Endothelial cell of umbilical vein (primary cell): Measurements from ENCODE around the gene PKP4. TPM values are rescaled to one million over a fixed set of nuclear protein-coding genes. Genes with fewer than 3 reads are reported as not detected.

Experiments used
- BruUV-seq: library from RNA; stranded (reverse); fragments of 400-500 nt; replicated peaks from 2 replicates; lab custom pipeline; 2021; lab: Mats Ljungman, UMichigan
- CTCF ChIA-PET: fragments of 300-600, 350-600 bp; sonication (Branson Sonifier 250); formaldehyde crosslinking; loops from one replicate; lab custom pipeline; 2021; ENCODE audit warnings: antibody characterized with exemption, inconsistent platforms; lab: Charles Lee
- POLR2A ChIA-PET: fragments of 300-600, 350-600 bp; sonication (Branson Sonifier 250); formaldehyde crosslinking; loops from one replicate; lab custom pipeline; 2021; ENCODE audit warnings: antibody characterized with exemption, inconsistent platforms; lab: Charles Lee
- DNase-seq: peaks from one replicate; pipeline ENCODE4 v3.0.0-alpha.2; 2011; ENCODE audit warnings: low read depth, low spot score
- FAIRE-seq: peaks from 2 replicates; lab custom pipeline; 2011; peaks lifted over from hg19 to GRCh38; lab: Jason Lieb, UNC
- H2AFZ ChIP-seq: 2 replicates; pipeline ENCODE4 v1.6.0; 2012; ENCODE audit warnings: low read depth, low read length, control low read depth, inconsistent platforms
- H3K27ac ChIP-seq: 2 replicates; pipeline ENCODE4 v1.5.1; 2011; ENCODE audit warnings: low read depth, mild to moderate bottlenecking, control low read depth, low read length, moderate library complexity; ENCODE audit not compliant: insufficient read depth
- H3K27me3 ChIP-seq, 2 experiments: 2 replicates each; pipeline versions ENCODE4 v1.6.0 to v1.6.1; 2011; ENCODE audit warnings: low read length in 2 of 2, mixed read lengths in 1 of 2; ENCODE audit not compliant: control insufficient read depth in 2 of 2, insufficient read depth in 2 of 2
- H3K36me3 ChIP-seq, 2 experiments: 2 replicates in 1 of 2; 3 replicates in 1 of 2; pipeline ENCODE4 v1.5.1; 2011; ENCODE audit warnings: low read length in 2 of 2, mild to moderate bottlenecking in 1 of 2, moderate library complexity in 1 of 2; ENCODE audit not compliant: control insufficient read depth in 2 of 2, insufficient read depth in 2 of 2; ENCODE audit errors: extremely low read depth in 1 of 2
- H3K4me1 ChIP-seq: 3 replicates; pipeline ENCODE4 v1.5.1; 2011; ENCODE audit warnings: mild to moderate bottlenecking, low read length; ENCODE audit not compliant: control insufficient read depth, insufficient read depth; ENCODE audit errors: extremely low read depth
- H3K4me2 ChIP-seq: 2 replicates; pipeline ENCODE4 v1.6.1; 2011; ENCODE audit warnings: low read length, control low read depth, mixed read lengths; ENCODE audit not compliant: insufficient read depth
- H3K4me3 ChIP-seq, 3 experiments: fragments of 200-600 bp in 1 of 3; sonication (generic), shearing (Covaris generic) in 1 of 3; replicated peaks in 1 of 3; 2 replicates each; pipeline ENCODE4 v1.5.1; 2011 to 2016; ENCODE audit warnings: control low read depth in 3 of 3, low read length in 3 of 3, mild to moderate bottlenecking in 2 of 3, inconsistent platforms in 1 of 3, low read depth in 1 of 3, moderate library complexity in 1 of 3; ENCODE audit not compliant: insufficient read depth in 1 of 3
- H3K79me2 ChIP-seq: 2 replicates; pipeline ENCODE4 v1.6.0; 2012; ENCODE audit warnings: low read length, inconsistent platforms; ENCODE audit not compliant: control insufficient read depth, insufficient read depth
- H3K9ac ChIP-seq: replicated peaks from 2 replicates; pipeline ENCODE3; 2011; ENCODE audit warnings: low read length, control low read depth; ENCODE audit not compliant: insufficient read depth; ENCODE audit errors: extremely low read depth
- H3K9me1 ChIP-seq: replicated peaks from 3 replicates; pipeline ENCODE4 v1.6.0; 2011; ENCODE audit warnings: mild to moderate bottlenecking, low read length; ENCODE audit not compliant: control insufficient read depth, insufficient read depth; ENCODE audit errors: extremely low read depth
- H3K9me3 ChIP-seq: replicated peaks from 2 replicates; pipeline ENCODE4 v1.5.1; 2012; ENCODE audit warnings: low read length, inconsistent platforms; ENCODE audit not compliant: control insufficient read depth, insufficient read depth
- H4K20me1 ChIP-seq: replicated peaks from 2 replicates; pipeline ENCODE3; 2011; ENCODE audit warnings: mild to moderate bottlenecking, low read length; ENCODE audit not compliant: control insufficient read depth, insufficient read depth; ENCODE audit errors: extremely low read depth
- EZH2 ChIP-seq: IDR thresholded peaks from 2 replicates; pipeline ENCODE4 v1.6.1; 2012; ENCODE audit warnings: borderline replicate concordance, low read depth, mild to moderate bottlenecking, moderate library complexity, low read length, inconsistent platforms; ENCODE audit not compliant: severe bottlenecking
- FOS ChIP-seq: IDR thresholded peaks from 2 replicates; pipeline ENCODE4 v1.6.1; 2011; ENCODE audit warnings: mild to moderate bottlenecking, low read length, moderate library complexity, borderline replicate concordance; ENCODE audit not compliant: insufficient read depth
- GATA2 ChIP-seq: IDR thresholded peaks from 2 replicates; pipeline ENCODE4 v1.7.0; 2011; ENCODE audit warnings: low read depth, mild to moderate bottlenecking, moderate library complexity, mixed read lengths, low read length; ENCODE audit not compliant: insufficient read length, insufficient read depth
- JUN ChIP-seq: IDR thresholded peaks from 2 replicates; pipeline ENCODE4 v1.6.1; 2011; ENCODE audit warnings: borderline replicate concordance, low read depth; ENCODE audit not compliant: insufficient read length, insufficient read depth
- MYC ChIP-seq: IDR thresholded peaks from one replicate; pipeline ENCODE4 v1.6.1; 2011; ENCODE audit warnings: mild to moderate bottlenecking, low read depth, low read length
- POLR2A ChIP-seq: IDR thresholded peaks from 2 replicates; pipeline ENCODE4 v1.6.1; 2012; ENCODE audit warnings: low read depth, mild to moderate bottlenecking, control low read depth, low read length
- POLR2AphosphoS5 ChIP-seq: IDR thresholded peaks from 2 replicates; pipeline ENCODE4 v1.6.1; 2012; ENCODE audit warnings: low read depth, mild to moderate bottlenecking, control low read depth, low read length, moderate library complexity; ENCODE audit not compliant: insufficient read depth
- dilution Hi-C: fragments of 300-500 bp; cut with MboI; formaldehyde crosslinking; loops from one replicate; pipeline ENCODE4 v1.15.0; 2019; ENCODE audit warnings: low sequenced_read_pairs; ENCODE audit not compliant: extremely low pct_ligation_motif_present
- intact Hi-C: fragments of 100-400 bp; cut with micrococcal nuclease; formaldehyde crosslinking; loops from one replicate; pipeline ENCODE4 v1.10.0; 2022
- polyA plus RNA-seq, 4 experiments: library from polyadenylated mRNA; depleted of rRNA in 3 of 4; stranded (reverse) in 3 of 4; unstranded in 1 of 4; fragments of >200 nt; gene quantifications; 2 replicates each; pipeline versions ENCODE4 v1.2.1 to v1.2.3, GENCODE V29; 2011 to 2012; ENCODE audit warnings: missing spikeins in 1 of 4
- total RNA-seq: library from RNA; stranded (reverse); gene quantifications from 2 replicates; pipeline ENCODE4 v1.2.3, GENCODE V29; 2021
- TF ChIP-seq, protein P1 (sequence below): IDR thresholded peaks from 2 replicates; pipeline ENCODE4 v1.6.1; 2011; ENCODE audit not compliant: insufficient read depth, insufficient read length
- TF ChIP-seq, protein P2 (sequence below), 2 donors: IDR thresholded peaks; 1 replicate in 1 of 2; 2 replicates in 1 of 2; pipeline ENCODE4 v1.5.1; 2011; ENCODE audit warnings: low read length in 2 of 2, mild to moderate bottlenecking in 2 of 2, moderate library complexity in 2 of 2, control low read depth in 1 of 2, inconsistent platforms in 1 of 2, low read depth in 1 of 2; ENCODE audit not compliant: insufficient read depth in 1 of 2; ENCODE audit errors: extremely low read depth in 1 of 2

Gene PKP4
- total and polyA plus RNA-seq, 2 donors (not counting 3 experiments of a cell fraction or from before 2014, with no cell fraction given) = 35.4 to 68.5 TPM

DNA sequence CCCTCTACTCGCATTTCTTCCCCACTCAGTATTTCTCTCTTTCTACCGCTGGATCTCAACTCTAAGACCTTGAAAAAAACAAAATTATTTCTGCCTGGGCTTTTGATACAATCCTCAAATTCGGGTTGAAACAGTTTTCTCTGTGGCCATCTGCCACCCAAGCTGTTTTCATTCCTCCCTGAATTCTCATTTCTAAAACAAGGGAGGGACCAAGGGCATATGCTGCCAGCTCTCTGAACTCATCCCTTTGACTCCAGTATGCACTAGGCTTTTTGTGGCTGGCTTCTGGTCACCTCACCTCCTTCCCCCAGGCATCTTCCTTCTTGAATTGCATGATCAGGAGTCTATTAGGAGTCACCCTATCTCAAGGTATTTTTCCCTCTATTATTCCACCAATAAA, 49.7 kb upstream of the PKP4 start:
- peaks cover 4 to 16% of the 10 kb centered on the region in 2 experiments for H3K27me3 ChIP-seq
- FAIRE-seq (no peak), DNase-seq (no peak)
- ChIA-PET CTCF (interaction anchor here (1.0 kb wide), 1 partner anchor 227 kb away, joined by 3 read pairs; no protein-coding TSS in a partner anchor), POLR2A (no interaction called here)
- H3K79me2 ChIP-seq = no peaks in the 10 kb centered on the region
- dilution Hi-C loops = no loop called here
- no peak overlapping the region for H3K9ac ChIP-seq
- H3K4me1 ChIP-seq = no peaks in the 10 kb centered on the region
- no peak overlapping the region for H3K4me2 ChIP-seq
- H3K9me1 ChIP-seq = no peaks in the 10 kb centered on the region
- BruUV-seq = no TSS peak
- no peak overlapping the region for H3K4me3 ChIP-seq
- H3K36me3 ChIP-seq = no peaks in the 10 kb centered on the region
- no peak for TF ChIP-seq POLR2AphosphoS5
- TF ChIP-seq MYC = no peak
- TF ChIP-seq, protein P1, sequence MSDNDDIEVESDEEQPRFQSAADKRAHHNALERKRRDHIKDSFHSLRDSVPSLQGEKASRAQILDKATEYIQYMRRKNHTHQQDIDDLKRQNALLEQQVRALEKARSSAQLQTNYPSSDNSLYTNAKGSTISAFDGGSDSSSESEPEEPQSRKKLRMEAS = no peak
- no peak for TF ChIP-seq FOS
- no peak for TF ChIP-seq POLR2A
- TF ChIP-seq EZH2 = no peak
- no peak for TF ChIP-seq GATA2
- TF ChIP-seq JUN = no peak
- TF ChIP-seq, protein P2, sequence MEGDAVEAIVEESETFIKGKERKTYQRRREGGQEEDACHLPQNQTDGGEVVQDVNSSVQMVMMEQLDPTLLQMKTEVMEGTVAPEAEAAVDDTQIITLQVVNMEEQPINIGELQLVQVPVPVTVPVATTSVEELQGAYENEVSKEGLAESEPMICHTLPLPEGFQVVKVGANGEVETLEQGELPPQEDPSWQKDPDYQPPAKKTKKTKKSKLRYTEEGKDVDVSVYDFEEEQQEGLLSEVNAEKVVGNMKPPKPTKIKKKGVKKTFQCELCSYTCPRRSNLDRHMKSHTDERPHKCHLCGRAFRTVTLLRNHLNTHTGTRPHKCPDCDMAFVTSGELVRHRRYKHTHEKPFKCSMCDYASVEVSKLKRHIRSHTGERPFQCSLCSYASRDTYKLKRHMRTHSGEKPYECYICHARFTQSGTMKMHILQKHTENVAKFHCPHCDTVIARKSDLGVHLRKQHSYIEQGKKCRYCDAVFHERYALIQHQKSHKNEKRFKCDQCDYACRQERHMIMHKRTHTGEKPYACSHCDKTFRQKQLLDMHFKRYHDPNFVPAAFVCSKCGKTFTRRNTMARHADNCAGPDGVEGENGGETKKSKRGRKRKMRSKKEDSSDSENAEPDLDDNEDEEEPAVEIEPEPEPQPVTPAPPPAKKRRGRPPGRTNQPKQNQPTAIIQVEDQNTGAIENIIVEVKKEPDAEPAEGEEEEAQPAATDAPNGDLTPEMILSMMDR (IDR thresholded peaks at IDR 0.05; ENCODE audit: extremely low read depth in 1 of 2, insufficient read depth in 1 of 2, low read depth in 1 of 2, low read length in 2 of 2) = no peak
- H3K9me3 ChIP-seq = no peaks in the 10 kb centered on the region
- H4K20me1 ChIP-seq = no peaks in the 10 kb centered on the region
- no peak overlapping the region for H2AFZ ChIP-seq
- no peak overlapping the region for H3K27ac ChIP-seq
- intact Hi-C loops = no loop called here
